Spleen (tissue), 11 donors: ENCODE measurements around the gene CNP. TPM values are rescaled to one million over a fixed set of nuclear protein-coding genes. Genes with fewer than 3 reads are reported as not detected.
A peak's percentile ranks its signal among the peaks of the same experiment; 100 is the strongest.

ENCODE experiments used
- DNase-seq: peaks from one replicate; pipeline ENCODE4 v3.0.0-alpha.2; 2020
- H3K27ac ChIP-seq, 8 donors: fragments of 200-600 bp; sonication (generic) in 7 of 8; 1 replicate in 4 of 8; 2 replicates in 4 of 8; pipeline versions ENCODE4 v1.5.0 to v1.8.0; 2016 to 2021; ENCODE audit warnings: inconsistent platforms in 4 of 8, mild to moderate bottlenecking in 4 of 8, moderate library complexity in 1 of 8
- H3K27me3 ChIP-seq, 7 donors: fragments of 200-600 bp; sonication (generic) in 6 of 7; replicated peaks in 1 of 7; 1 replicate in 4 of 7; 2 replicates in 3 of 7; pipeline versions ENCODE4 v1.5.0 to v1.8.0; 2016 to 2021; ENCODE audit warnings: inconsistent platforms in 3 of 7, mild to moderate bottlenecking in 1 of 7
- H3K36me3 ChIP-seq, 6 donors: fragments of 200-600 bp; sonication (generic) in 5 of 6; 1 replicate in 4 of 6; 2 replicates in 2 of 6; pipeline versions ENCODE4 v1.5.0 to v1.8.0; 2016 to 2021; ENCODE audit warnings: inconsistent platforms in 2 of 6
- H3K4me1 ChIP-seq, 6 donors: fragments of 200-600 bp; sonication (generic) in 5 of 6; 1 replicate in 3 of 6; 2 replicates in 3 of 6; pipeline versions ENCODE4 v1.5.0 to v1.8.0; 2016 to 2021; ENCODE audit warnings: inconsistent platforms in 3 of 6
- H3K4me3 ChIP-seq, 8 donors: fragments of 200-600 bp; sonication (generic) in 7 of 8; 1 replicate in 4 of 8; 2 replicates in 4 of 8; pipeline versions ENCODE4 v1.5.0 to v1.8.0; 2016 to 2021; ENCODE audit warnings: inconsistent platforms in 4 of 8, mild to moderate bottlenecking in 4 of 8, moderate library complexity in 2 of 8
- H3K9me3 ChIP-seq, 8 donors: fragments of 200-600 bp; sonication (generic) in 7 of 8; 1 replicate in 4 of 8; 2 replicates in 4 of 8; pipeline versions ENCODE4 v1.5.0 to v1.8.0; 2016 to 2021; ENCODE audit warnings: inconsistent platforms in 4 of 8
- CTCF ChIP-seq, 11 experiments: fragments of 200-600 bp in 7 of 11; fragments of 450-650 bp in 4 of 11; sonication (generic) in 4 of 11; IDR thresholded peaks in 8 of 11; conservative IDR thresholded peaks in 3 of 11; 1 replicate in 7 of 11; 2 replicates in 4 of 11; pipeline versions ENCODE4 v1.4.0 to v1.8.0; 2016 to 2021; ENCODE audit warnings: antibody characterized with exemption in 11 of 11, inconsistent platforms in 4 of 11, mild to moderate bottlenecking in 1 of 11
- POLR2A ChIP-seq, 3 donors: fragments of 450-650 bp; IDR thresholded peaks; one replicate each; pipeline ENCODE4 v1.5.1; 2017; ENCODE audit warnings: antibody characterized with exemption in 3 of 3, mild to moderate bottlenecking in 1 of 3
- POLR2AphosphoS5 ChIP-seq, 3 donors: sonication (generic); formaldehyde crosslinking; IDR thresholded peaks; one replicate each; pipeline ENCODE4 v1.5.1; 2017; ENCODE audit warnings: antibody characterized with exemption in 3 of 3
- WGBS, 5 donors: extraction: QIAGEN DNeasy Blood & Tissue Kit in 3 of 5; methylation state at CpG; one replicate each; pipeline versions ENCODE4 v1.1.5 to v1.1.7; 2013 to 2018; 5-methylcytosine and 5-hydroxymethylcytosine counted together
- intact Hi-C: fragments of 100-400 bp; cut with DNase I; formaldehyde crosslinking; loops from one replicate; pipeline ENCODE4 v1.15.0; 2023; ENCODE audit warnings: low total_unique reads
- polyA plus RNA-seq, 3 donors: library from polyadenylated mRNA; stranded (reverse); fragments of 200-250 nt; gene quantifications; one replicate each; pipeline ENCODE4 v1.2.1, GENCODE V29; 2013
- total RNA-seq, 7 donors: library from RNA; depleted of rRNA in 3 of 7; stranded (reverse); fragments of >200 nt in 3 of 7; fragmentation: NEBNext Ultra II Directional in 4 of 7; extraction: Animal tissue kit (Norgen Biotek cat#: 25700) in 4 of 7; gene quantifications; one replicate each; pipeline versions ENCODE4 v1.1.0 to v1.2.1, GENCODE V29; 2016 to 2021
- donor health status: healthy with polysubstance abuse.
- donor health status: DM: no; HTN: no; CAD: no; lungs with moderate emphysema.
- donor health status: DM: no; HTN: no; CAD: no.
- donor health status: Bipolar disorder and iron deficiency.
- donor health status: healthy.
- donor health status: DM: no; HTN: no; CAD: no.
- donor health status: DM: yes; HTN: yes; CAD: no.

CNP gene
- total and polyA plus RNA-seq, 10 donors = 22.3 to 49.8 (median 41.7) TPM

DNA sequence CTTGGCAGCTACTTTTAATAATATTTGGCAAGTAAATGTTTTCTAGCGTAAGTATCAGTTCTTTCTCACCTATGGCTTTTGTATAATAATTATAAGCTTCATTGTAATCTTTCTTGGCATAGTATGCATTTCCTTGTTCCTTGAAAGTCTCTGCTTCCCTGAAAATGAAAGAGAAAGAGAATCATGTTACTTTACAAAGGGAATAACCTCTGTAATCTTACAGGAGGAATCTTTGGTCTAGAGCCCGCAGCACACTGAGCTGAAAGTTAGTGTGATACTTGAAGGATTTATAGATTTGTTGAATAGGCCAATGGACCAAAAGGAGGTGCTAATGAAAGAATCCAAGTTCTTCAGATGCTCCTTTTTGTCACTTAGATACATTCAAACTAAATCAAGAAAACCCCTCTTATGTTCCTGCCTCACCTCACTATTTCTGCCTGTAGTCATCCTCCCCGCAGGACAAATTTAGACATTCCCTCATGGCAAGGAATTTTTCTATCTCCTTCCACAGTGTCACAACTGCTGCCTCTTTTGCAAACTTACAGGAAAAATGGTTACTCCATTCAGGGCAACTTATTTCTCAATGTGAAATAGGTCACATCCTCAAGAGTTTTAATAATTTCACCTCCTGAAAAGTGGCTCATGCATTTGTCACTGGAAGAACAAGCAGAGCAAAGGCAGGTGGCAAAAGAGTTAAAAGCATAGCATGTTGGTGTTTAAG is 34.0 kb downstream of the CNP start:
- Histone ChIP-seq H3K27ac (peak overlapping the region in 1 of 8 donors; percentile 54), H3K4me1 (peaks cover under 1 to 79% (median 46%) of the 10 kb centered on the region in 6 donors), H3K36me3 (peaks cover 2 to 79% (median 63%) of the 10 kb centered on the region in 6 donors), H3K4me3 (no peak overlapping the region), H3K27me3 (no peaks in the 10 kb centered on the region), H3K9me3 (no peaks in the 10 kb centered on the region)
- 75 to 85% (median 79%) methylated on average over 3 of the region's 3 CpGs for WGBS, 5 donors
- TF ChIP-seq CTCF (IDR thresholded peaks at IDR 0.05 in 8 of 11, conservative IDR thresholded peaks at IDR 0.05 in 3 of 11) = no peak
- no peak for TF ChIP-seq POLR2AphosphoS5 (IDR thresholded peaks at IDR 0.05)
- TF ChIP-seq POLR2A (IDR thresholded peaks at IDR 0.05) = no peak
- DNase-seq = no peak
- intact Hi-C loops = no loop called here

DNA sequence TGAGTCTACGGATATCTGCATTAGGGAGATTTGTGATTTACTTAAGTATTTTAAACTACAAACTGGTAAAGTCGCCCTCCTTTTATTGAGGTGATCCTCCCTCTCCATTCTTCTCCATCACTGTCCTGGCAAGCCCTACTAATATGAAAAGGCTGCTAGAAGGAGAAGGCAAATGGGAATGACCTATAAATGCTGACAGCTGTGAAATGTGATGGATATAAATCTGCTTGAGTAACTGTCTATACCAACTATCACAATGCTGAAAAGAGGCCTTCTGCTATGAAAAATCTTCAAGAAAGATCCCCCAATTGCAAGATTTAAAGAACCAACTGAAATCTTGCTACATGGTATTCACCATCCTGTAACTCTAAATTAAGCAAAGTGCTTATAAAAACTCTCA is 35.1 kb downstream of the CNP start:
- TF ChIP-seq POLR2A (IDR thresholded peaks at IDR 0.05) = no peak
- 77 to 94% (median 93%) methylated on average over 2 of the region's 2 CpGs for WGBS, 5 donors
- Histone ChIP-seq H3K36me3 (peaks cover 2 to 68% (median 52%) of the 10 kb centered on the region in 6 donors), H3K4me1 (peaks cover 0 to 79% (median 47%) of the 10 kb centered on the region in 6 donors), H3K27ac (no peak overlapping the region), H3K9me3 (no peaks in the 10 kb centered on the region), H3K27me3 (no peaks in the 10 kb centered on the region), H3K4me3 (no peak overlapping the region)
- intact Hi-C loops = no loop called here
- DNase-seq = no peak

DNA sequence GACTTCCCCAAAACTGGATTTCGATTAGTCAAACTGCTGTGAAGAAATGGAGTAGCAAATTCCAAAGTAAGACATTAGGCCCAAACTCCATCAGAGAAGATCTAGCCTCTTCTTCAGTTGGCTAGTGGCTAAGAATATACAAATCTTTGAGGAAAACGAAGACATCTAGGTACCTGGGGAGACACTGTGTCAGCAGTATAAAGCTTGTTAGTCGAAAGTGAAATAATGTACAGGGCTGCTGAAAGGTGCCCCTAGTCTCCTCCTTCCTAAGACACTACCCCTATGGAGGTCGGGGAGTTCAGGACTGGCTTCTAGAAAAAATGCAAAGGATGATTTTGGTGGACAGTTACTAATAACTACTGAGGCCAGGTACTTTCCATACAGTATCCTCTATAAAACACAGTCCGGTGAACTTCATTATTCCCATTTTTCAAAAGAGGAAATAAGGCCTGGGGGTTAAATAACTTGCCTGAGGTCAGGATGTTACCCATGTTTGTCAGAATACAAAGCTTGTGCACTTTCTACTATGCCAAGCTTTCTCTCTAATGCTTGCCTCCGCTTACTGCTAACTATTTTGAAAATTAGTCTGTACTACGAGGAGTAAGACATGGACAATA is 35.7 kb downstream of the CNP start:
- no peak for DNase-seq
- Histone ChIP-seq H3K27ac (no peak overlapping the region), H3K4me3 (no peak overlapping the region), H3K4me1 (peaks cover 0 to 80% (median 48%) of the 10 kb centered on the region in 6 donors), H3K9me3 (no peaks in the 10 kb centered on the region), H3K27me3 (no peaks in the 10 kb centered on the region), H3K36me3 (peaks cover 2 to 66% (median 47%) of the 10 kb centered on the region in 6 donors)
- TF ChIP-seq CTCF (IDR thresholded peaks at IDR 0.05 in 8 of 11, conservative IDR thresholded peaks at IDR 0.05 in 3 of 11) = no peak
- no peak for TF ChIP-seq POLR2A (IDR thresholded peaks at IDR 0.05)
- no peak for TF ChIP-seq POLR2AphosphoS5 (IDR thresholded peaks at IDR 0.05)
- WGBS, 5 donors = 81 to 88% (median 82%) methylated on average over 7 of the region's 7 CpGs
- intact Hi-C loops = no loop called here

GRCh38 chr17:42002792-42003301 is 36.3 kb downstream of the CNP start:
- Histone ChIP-seq H3K27ac (peak overlapping the region in 1 of 8 donors; percentile 18), H3K27me3 (no peaks in the 10 kb centered on the region), H3K36me3 (peaks cover 2 to 60% (median 41%) of the 10 kb centered on the region in 6 donors), H3K9me3 (no peaks in the 10 kb centered on the region), H3K4me1 (peaks cover 0 to 81% (median 51%) of the 10 kb centered on the region in 6 donors), H3K4me3 (no peak overlapping the region)
- intact Hi-C loops = no loop called here
- 81 to 91% (median 86%) methylated on average over 3 of the region's 3 CpGs for WGBS, 5 donors
- no peak for DNase-seq
- TF ChIP-seq CTCF (IDR thresholded peaks at IDR 0.05 in 8 of 11, conservative IDR thresholded peaks at IDR 0.05 in 3 of 11) (no peak), POLR2AphosphoS5 (IDR thresholded peaks at IDR 0.05) (no peak), POLR2A (IDR thresholded peaks at IDR 0.05) (no peak)
